ENCODE measurements around the gene PTGER3. TPM values are rescaled to one million over a fixed set of nuclear protein-coding genes. Genes with fewer than 3 reads are reported as not detected.
"Not testable (repeated sequence)": the region's sequence is repeated elsewhere in the genome, so short reads cannot be mapped to it uniquely, and the experiment has no call there.

The PTGER3 gene
- total RNA-seq, 1 donor from 2014 or later: 6.0 TPM

- no peak for DNase-seq (ENCODE audit: low spot score)
Observed at GRCh38 chr1:70947835-70948234, 99.8 kb downstream of the PTGER3 start.

- DNase-seq (ENCODE audit: low spot score): no peak
Observed at GRCh38 chr1:70945676-70946075, 101.9 kb downstream of the PTGER3 start.

- DNase-seq (ENCODE audit: low spot score): no peak
Observed at GRCh38 chr1:70945251-70945650, 102.4 kb downstream of the PTGER3 start.

GRCh38 chr1:70941563-70941962, 106.1 kb downstream of the PTGER3 start:
- DNase-seq (ENCODE audit: low spot score): no peak

GRCh38 chr1:70940398-70940797, 107.2 kb downstream of the PTGER3 start:
- not testable (repeated sequence) for DNase-seq (ENCODE audit: low spot score)

GRCh38 chr1:70934194-70934961, 113.2 kb downstream of the PTGER3 start:
- no peak for DNase-seq (ENCODE audit: low spot score)

GRCh38 chr1:70930062-70930461, 117.6 kb downstream of the PTGER3 start:
- no peak for DNase-seq (ENCODE audit: low spot score)

- no peak for DNase-seq (ENCODE audit: low spot score)
Observed at GRCh38 chr1:70922196-70922595, 125.4 kb downstream of the PTGER3 start.

Other genes starting within 250 kb of the PTGER3 start
- gene ZRANB2, start 33.2 kb upstream of the PTGER3 start, total RNA-seq: 105 TPM

Measured in ureter (tissue), 1 donor.